Thoracic aorta (tissue), 2 donors: ENCODE measurements around the gene SLC33A1. TPM values are rescaled to one million over a fixed set of nuclear protein-coding genes. Genes with fewer than 3 reads are reported as not detected.
"Not testable (repeated sequence)": the region's sequence is repeated elsewhere in the genome, so short reads cannot be mapped to it uniquely, and the experiment has no call there.

Experiments used
- ATAC-seq: fragments of 150-250 bp; one replicate; pipeline ENCODE4 v1.8.0; 2017; ENCODE audit warnings: low read depth; ENCODE audit not compliant: insufficient number of reproducible peaks, low FRiP score
- DNase-seq: peaks from one replicate; pipeline ENCODE4 v3.0.0-alpha.2; 2020; ENCODE audit warnings: low spot score
- H3K27ac ChIP-seq, 2 donors: fragments of 200-600 bp; sonication (generic); 1 replicate in 1 of 2; 2 replicates in 1 of 2; pipeline ENCODE4 v1.5.1; 2016; ENCODE audit warnings: mild to moderate bottlenecking in 2 of 2, moderate library complexity in 2 of 2
- H3K27me3 ChIP-seq: fragments of 200-600 bp; sonication (generic); replicated peaks from 2 replicates; pipeline ENCODE4 v1.6.0; 2016; ENCODE audit warnings: mild to moderate bottlenecking; ENCODE audit not compliant: insufficient read depth
- H3K36me3 ChIP-seq: fragments of 200-600 bp; sonication (generic); one replicate; pipeline ENCODE4 v1.5.1; 2016
- H3K4me1 ChIP-seq, 2 donors: fragments of 200-600 bp; sonication (generic); 1 replicate in 1 of 2; 2 replicates in 1 of 2; pipeline versions ENCODE4 v1.5.1 to v1.6.0; 2016; ENCODE audit warnings: low read depth in 2 of 2, mild to moderate bottlenecking in 1 of 2; ENCODE audit not compliant: control insufficient read depth in 1 of 2
- H3K4me3 ChIP-seq: fragments of 200-600 bp; sonication (generic); 2 replicates; pipeline ENCODE4 v1.5.1; 2016; ENCODE audit warnings: mild to moderate bottlenecking
- H3K9me3 ChIP-seq: fragments of 200-600 bp; sonication (generic); 2 replicates; pipeline ENCODE4 v1.5.1; 2016
- total RNA-seq, 2 donors: library from RNA; depleted of rRNA; stranded (reverse); fragments of >200 nt; gene quantifications; one replicate each; pipeline versions ENCODE4 v1.1.0 to v1.2.3, GENCODE V29; 2016
- TF ChIP-seq, protein P1 (sequence below): fragments of 200-600 bp; sonication (generic); IDR thresholded peaks from one replicate; pipeline ENCODE4 v1.5.1; 2019; ENCODE audit warnings: antibody characterized with exemption

SLC33A1 gene
- total RNA-seq, 2 donors from 2014 or later: 27.3 to 30.7 TPM

DNA sequence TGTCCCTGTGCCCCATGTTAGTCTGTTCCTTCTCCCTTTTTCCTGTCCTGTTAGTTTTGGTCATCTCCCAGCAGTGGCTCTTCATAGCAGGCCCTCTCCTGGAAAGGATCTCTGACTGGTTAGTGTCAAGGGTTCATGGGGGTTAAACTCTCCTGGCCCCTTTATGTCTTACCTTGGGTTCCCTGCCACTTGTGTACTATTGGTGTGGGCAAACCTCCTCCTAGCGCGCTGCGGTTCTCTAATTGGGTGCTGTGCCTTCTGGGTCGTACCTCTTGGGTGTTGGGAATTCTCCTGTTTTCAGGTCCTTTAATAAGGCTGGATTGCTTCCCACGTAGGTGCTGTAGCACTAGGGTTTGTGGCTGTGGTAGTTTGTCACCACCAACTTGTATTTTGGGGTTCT is 35.0 kb upstream of the SLC33A1 start:
- DNase-seq (no peak), ATAC-seq (no peak)
- H3K4me3 ChIP-seq: no peak overlapping the region
- no peaks in the 10 kb centered on the region for H3K36me3 ChIP-seq
- no peak overlapping the region for H3K27ac ChIP-seq
- H3K4me1 ChIP-seq: peaks cover 10 to 18% of the 10 kb centered on the region in 2 donors
- H3K27me3 ChIP-seq: no peaks in the 10 kb centered on the region
- H3K9me3 ChIP-seq: no peaks in the 10 kb centered on the region
- TF ChIP-seq, protein P1, sequence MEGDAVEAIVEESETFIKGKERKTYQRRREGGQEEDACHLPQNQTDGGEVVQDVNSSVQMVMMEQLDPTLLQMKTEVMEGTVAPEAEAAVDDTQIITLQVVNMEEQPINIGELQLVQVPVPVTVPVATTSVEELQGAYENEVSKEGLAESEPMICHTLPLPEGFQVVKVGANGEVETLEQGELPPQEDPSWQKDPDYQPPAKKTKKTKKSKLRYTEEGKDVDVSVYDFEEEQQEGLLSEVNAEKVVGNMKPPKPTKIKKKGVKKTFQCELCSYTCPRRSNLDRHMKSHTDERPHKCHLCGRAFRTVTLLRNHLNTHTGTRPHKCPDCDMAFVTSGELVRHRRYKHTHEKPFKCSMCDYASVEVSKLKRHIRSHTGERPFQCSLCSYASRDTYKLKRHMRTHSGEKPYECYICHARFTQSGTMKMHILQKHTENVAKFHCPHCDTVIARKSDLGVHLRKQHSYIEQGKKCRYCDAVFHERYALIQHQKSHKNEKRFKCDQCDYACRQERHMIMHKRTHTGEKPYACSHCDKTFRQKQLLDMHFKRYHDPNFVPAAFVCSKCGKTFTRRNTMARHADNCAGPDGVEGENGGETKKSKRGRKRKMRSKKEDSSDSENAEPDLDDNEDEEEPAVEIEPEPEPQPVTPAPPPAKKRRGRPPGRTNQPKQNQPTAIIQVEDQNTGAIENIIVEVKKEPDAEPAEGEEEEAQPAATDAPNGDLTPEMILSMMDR: no peak

DNA sequence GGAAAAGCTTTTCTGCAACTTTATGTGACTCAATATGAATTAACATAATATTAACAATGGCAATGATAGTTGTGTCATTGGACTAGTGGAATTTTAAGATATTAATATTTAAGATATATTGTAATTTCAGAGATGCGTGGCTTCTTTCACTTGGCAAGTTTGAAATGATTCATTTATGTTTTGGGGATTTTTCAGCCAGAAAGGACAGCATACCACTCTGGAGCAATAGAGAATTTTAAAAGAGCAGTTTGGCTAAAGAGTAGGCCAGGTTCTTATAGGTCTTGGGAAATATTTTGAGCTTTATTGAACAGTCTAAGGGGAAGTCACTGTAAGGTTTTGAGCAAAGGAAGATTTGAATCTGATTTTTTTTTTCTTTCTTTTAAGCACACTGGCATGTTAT is 32.7 kb upstream of the SLC33A1 start:
- H3K9me3 ChIP-seq: no peaks in the 10 kb centered on the region
- no peak overlapping the region for H3K4me3 ChIP-seq
- no peaks in the 10 kb centered on the region for H3K36me3 ChIP-seq
- H3K27ac ChIP-seq: no peak overlapping the region
- no peaks in the 10 kb centered on the region for H3K27me3 ChIP-seq
- peaks cover 10 to 18% of the 10 kb centered on the region in 2 donors for H3K4me1 ChIP-seq
- no peak for ATAC-seq
- DNase-seq: no peak
- TF ChIP-seq, protein P1: no peak

DNA sequence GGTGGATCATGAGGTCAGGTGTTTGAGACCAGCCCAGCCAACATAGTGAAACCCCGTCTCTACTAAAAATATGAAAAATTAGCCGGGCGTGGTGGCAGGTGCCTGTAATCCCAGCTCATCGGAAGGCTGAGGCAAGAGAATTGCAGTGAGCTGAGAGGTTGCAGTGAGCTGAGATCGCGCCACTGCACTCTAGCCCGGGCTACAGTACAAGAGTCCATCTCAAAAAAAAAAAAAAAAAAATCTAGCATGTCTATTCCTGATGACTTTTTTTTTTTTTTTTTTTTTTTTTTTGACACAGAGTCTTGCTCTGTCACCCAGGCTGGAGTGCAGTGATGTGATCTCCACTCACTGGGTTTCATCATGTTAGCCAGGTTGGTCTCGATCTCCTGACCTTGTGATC is 32.1 kb upstream of the SLC33A1 start:
- H3K27me3 ChIP-seq, H3K27ac ChIP-seq, H3K4me3 ChIP-seq, H3K36me3 ChIP-seq, ATAC-seq, H3K9me3 ChIP-seq, DNase-seq: not testable (repeated sequence)
- H3K4me1 ChIP-seq: peaks cover 10 to 24% of the 10 kb centered on the region in 2 donors

DNA sequence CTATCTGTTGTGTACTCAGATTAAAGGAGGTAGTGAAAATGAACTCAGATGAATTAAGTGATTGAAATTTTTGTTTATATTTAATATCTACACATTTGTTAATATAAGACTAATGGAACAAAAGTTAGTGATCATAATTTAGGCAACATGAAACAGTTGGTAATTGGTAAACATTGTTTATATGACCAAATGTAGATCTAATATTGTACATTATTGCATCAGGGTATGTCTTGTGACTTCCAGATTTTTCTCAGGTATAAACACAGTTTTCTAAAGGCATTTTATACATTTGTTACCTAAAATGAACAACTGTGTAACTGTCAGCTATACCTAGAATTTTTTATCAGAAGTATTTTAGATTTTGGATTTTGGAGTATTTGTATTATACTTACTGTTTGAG is 31.1 kb upstream of the SLC33A1 start:
- H3K27ac ChIP-seq: no peak overlapping the region
- no peaks in the 10 kb centered on the region for H3K27me3 ChIP-seq
- no peaks in the 10 kb centered on the region for H3K9me3 ChIP-seq
- peaks cover 5 to 17% of the 10 kb centered on the region in 2 donors for H3K4me1 ChIP-seq
- no peaks in the 10 kb centered on the region for H3K36me3 ChIP-seq
- ATAC-seq (no peak), DNase-seq (no peak)
- H3K4me3 ChIP-seq: no peak overlapping the region
- TF ChIP-seq, protein P1: no peak

DNA sequence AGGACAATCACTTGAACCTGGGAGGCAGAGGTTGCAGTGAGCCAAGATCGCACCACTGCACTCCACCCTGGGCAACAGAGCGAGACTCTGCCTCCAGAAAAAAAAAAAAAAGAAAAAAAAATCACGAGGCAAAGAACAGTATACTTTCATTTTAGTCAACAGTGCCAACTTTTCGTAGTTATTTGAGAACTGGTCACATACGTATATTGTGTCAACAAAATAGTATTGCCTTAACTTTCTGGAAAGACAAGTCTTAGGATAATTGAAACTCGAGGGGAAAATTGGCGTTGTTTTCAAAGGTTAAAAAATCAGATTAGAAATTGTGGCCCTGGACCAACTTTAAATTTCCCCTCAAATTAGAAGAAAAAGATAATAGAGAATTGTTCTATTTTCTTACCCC is 30.1 kb upstream of the SLC33A1 start:
- no peak for ATAC-seq
- H3K9me3 ChIP-seq: no peaks in the 10 kb centered on the region

DNA sequence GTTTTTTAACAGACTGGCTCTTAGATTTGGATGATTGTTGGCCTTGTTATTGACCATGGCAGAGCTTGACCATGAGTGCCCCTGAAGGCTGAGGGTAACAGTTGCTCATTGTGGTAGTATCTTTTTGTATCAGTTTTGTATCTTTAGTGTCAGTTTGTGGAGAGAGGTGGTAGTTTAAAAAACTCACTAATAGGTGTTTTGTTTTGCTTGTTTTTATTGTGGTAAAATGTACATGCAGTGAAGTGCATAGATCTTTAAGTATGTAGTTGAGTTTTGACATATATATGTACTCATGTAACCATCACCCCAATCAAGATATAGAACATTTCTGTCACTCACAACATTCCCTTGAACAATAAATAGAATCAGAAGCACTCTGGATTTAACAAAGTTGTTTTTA is 26.1 kb upstream of the SLC33A1 start:
- no peak for ATAC-seq
- DNase-seq: no peak
- Histone ChIP-seq H3K27me3 (no peaks in the 10 kb centered on the region), H3K4me3 (no peak overlapping the region), H3K4me1 (peaks cover 0 to 19% of the 10 kb centered on the region in 2 donors), H3K36me3 (no peaks in the 10 kb centered on the region), H3K9me3 (no peaks in the 10 kb centered on the region), H3K27ac (no peak overlapping the region)
- TF ChIP-seq, protein P1: no peak

More for the DNA sequence above, 30.1 kb upstream of the SLC33A1 start:
- Histone ChIP-seq H3K27me3 (no peaks in the 10 kb centered on the region), H3K4me3 (no peak overlapping the region), H3K27ac (no peak overlapping the region), H3K4me1 (peaks cover 0 to 12% of the 10 kb centered on the region in 2 donors), H3K36me3 (no peaks in the 10 kb centered on the region)
- DNase-seq: no peak
- TF ChIP-seq, protein P1: no peak
